ENCODE results near the gene RHBDL1. TPM values are rescaled to one million over a fixed set of nuclear protein-coding genes. Genes with fewer than 3 reads are reported as not detected.
A peak's percentile ranks its signal among the peaks of the same experiment; 100 is the strongest.

RHBDL1 gene
- total RNA-seq, 1 donor from 2014 or later: 0.88 TPM

- H3K4me3 ChIP-seq (ENCODE audit: low read depth, low read length): peak within 1 kb of the TSS; percentile 81
- H3K36me3 ChIP-seq (ENCODE audit: control insufficient read depth, insufficient read depth, low read length): peaks cover 1% of the 10 kb centered on the region
- no peak for TF ChIP-seq CTCF (IDR thresholded peaks at IDR 0.05; ENCODE audit: insufficient read depth, low read length, poor library complexity, severe bottlenecking)
- DNase-seq (ENCODE audit: low read depth): peak; percentile 87
- no peaks in the 10 kb centered on the region for H3K27me3 ChIP-seq (ENCODE audit: control insufficient read depth, insufficient read depth, low read length)
Measured at GRCh38 chr16:684071-684794, 8.8 kb downstream of the RHBDL1 start, which contains the start of gene JMJD8. TSS of gene JMJD8 (minus strand) at chr16:684334. CDS start at chr16:684319, 15 bp downstream.

DNA sequence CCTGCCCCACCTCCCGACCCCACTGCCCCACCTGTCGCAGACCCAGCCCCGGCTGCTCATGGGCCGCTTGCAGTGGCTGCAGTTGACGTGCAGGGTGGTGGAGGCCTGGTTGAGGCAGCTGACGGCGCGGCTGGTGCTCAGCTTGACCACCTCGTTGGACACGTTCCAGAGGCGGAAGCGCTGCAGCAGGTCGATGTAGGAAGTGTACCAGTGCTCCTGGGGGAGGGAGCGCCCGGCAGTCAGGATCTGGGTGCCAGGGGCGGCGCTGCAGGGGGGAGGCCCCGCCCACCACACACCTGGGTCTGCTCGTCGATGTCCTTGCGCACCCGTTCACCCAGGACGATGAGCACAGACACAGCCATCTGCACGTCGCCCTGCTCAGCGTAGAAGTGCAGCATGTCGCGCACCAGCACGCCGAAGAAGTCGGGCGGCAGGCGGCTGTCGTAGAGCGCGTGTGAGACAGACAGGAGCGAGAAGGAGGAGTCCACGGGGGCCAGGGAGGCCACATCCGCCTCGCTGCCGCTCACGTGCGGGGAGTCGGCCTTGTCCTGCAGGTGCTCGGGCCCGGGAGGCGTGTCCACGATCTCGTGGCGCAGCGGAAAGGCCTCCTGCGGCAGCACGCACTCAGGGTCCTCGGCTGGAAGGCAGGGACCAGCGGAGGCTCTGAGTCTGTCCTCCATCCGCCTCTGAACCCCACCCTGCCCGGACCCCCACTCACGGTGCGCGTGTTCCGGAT lies 9.7 kb downstream of the RHBDL1 start:
- no peak for DNase-seq (ENCODE audit: low read depth)
- H3K4me3 ChIP-seq (ENCODE audit: low read depth, low read length): peak overlapping the region; percentile 81
- H3K27me3 ChIP-seq (ENCODE audit: control insufficient read depth, insufficient read depth, low read length): no peaks in the 10 kb centered on the region
- peaks cover 1% of the 10 kb centered on the region for H3K36me3 ChIP-seq (ENCODE audit: control insufficient read depth, insufficient read depth, low read length)
- TF ChIP-seq CTCF (IDR thresholded peaks at IDR 0.05; ENCODE audit: insufficient read depth, low read length, poor library complexity, severe bottlenecking): no peak

GRCh38 chr16:685967-686366 lies 10.5 kb downstream of the RHBDL1 start:
- H3K4me3 ChIP-seq (ENCODE audit: low read depth, low read length): no peak overlapping the region
- peak; percentile 57 for TF ChIP-seq CTCF (IDR thresholded peaks at IDR 0.05; ENCODE audit: insufficient read depth, low read length, poor library complexity, severe bottlenecking)
- DNase-seq (ENCODE audit: low read depth): no peak
- no peaks in the 10 kb centered on the region for H3K27me3 ChIP-seq (ENCODE audit: control insufficient read depth, insufficient read depth, low read length)
- peaks cover 1% of the 10 kb centered on the region for H3K36me3 ChIP-seq (ENCODE audit: control insufficient read depth, insufficient read depth, low read length)

- H3K27me3 ChIP-seq (ENCODE audit: control insufficient read depth, insufficient read depth, low read length): no peaks in the 10 kb centered on the region
- peaks cover 1% of the 10 kb centered on the region for H3K36me3 ChIP-seq (ENCODE audit: control insufficient read depth, insufficient read depth, low read length)
- TF ChIP-seq CTCF (IDR thresholded peaks at IDR 0.05; ENCODE audit: insufficient read depth, low read length, poor library complexity, severe bottlenecking): no peak
- no peak for DNase-seq (ENCODE audit: low read depth)
- H3K4me3 ChIP-seq (ENCODE audit: low read depth, low read length): no peak overlapping the region
Measured at GRCh38 chr16:686459-687260, 11.2 kb downstream of the RHBDL1 start.

- Histone ChIP-seq H3K4me3 (ENCODE audit: low read depth, low read length) (no peak overlapping the region), H3K36me3 (ENCODE audit: control insufficient read depth, insufficient read depth, low read length) (peaks cover 1% of the 10 kb centered on the region), H3K27me3 (ENCODE audit: control insufficient read depth, insufficient read depth, low read length) (peaks cover 4% of the 10 kb centered on the region)
- TF ChIP-seq CTCF (IDR thresholded peaks at IDR 0.05; ENCODE audit: insufficient read depth, low read length, poor library complexity, severe bottlenecking): no peak
- DNase-seq (ENCODE audit: low read depth): no peak
Measured at GRCh38 chr16:687499-687898, 12.0 kb downstream of the RHBDL1 start.

All from kidney epithelial cell (primary cell).